GM21723 (cell line): ENCODE data around the gene FOXN3.
"Not testable (repeated sequence)": the region's sequence is repeated elsewhere in the genome, so short reads cannot be mapped to it uniquely, and the experiment has no call there.

ENCODE experiments used
- ATAC-seq: cut with Tn5 transposase; IDR thresholded peaks from one replicate; pipeline ENCODE4 v1.9.1; 2021; ENCODE audit warnings: mild to moderate bottlenecking, moderate library complexity; ENCODE audit not compliant: unreplicated experiment

FOXN3 gene

GRCh38 chr14:89142366-89142765 lies 274.7 kb downstream of the FOXN3 start:
- no peak for ATAC-seq

GRCh38 chr14:89141862-89142261 lies 275.2 kb downstream of the FOXN3 start:
- ATAC-seq: no peak

GRCh38 chr14:89140326-89140725 lies 276.7 kb downstream of the FOXN3 start:
- ATAC-seq: no peak

GRCh38 chr14:89139404-89140247 lies 277.4 kb downstream of the FOXN3 start:
- no peak for ATAC-seq

GRCh38 chr14:89138846-89139245 lies 278.2 kb downstream of the FOXN3 start:
- no peak for ATAC-seq

GRCh38 chr14:89137526-89138163 lies 279.4 kb downstream of the FOXN3 start:
- no peak for ATAC-seq

GRCh38 chr14:89136587-89136986 lies 280.4 kb downstream of the FOXN3 start:
- no peak for ATAC-seq

- ATAC-seq: no peak
Observed at GRCh38 chr14:89134640-89135039, 282.4 kb downstream of the FOXN3 start.

- no peak for ATAC-seq
Observed at GRCh38 chr14:89131004-89131750, 285.9 kb downstream of the FOXN3 start.

- no peak for ATAC-seq
Observed at GRCh38 chr14:89129570-89129969, 287.5 kb downstream of the FOXN3 start.

- no peak for ATAC-seq
Observed at GRCh38 chr14:89128311-89129026, 288.6 kb downstream of the FOXN3 start.

GRCh38 chr14:89126461-89126860 lies 290.6 kb downstream of the FOXN3 start:
- no peak for ATAC-seq

- no peak for ATAC-seq
Observed at GRCh38 chr14:89125216-89125615, 291.8 kb downstream of the FOXN3 start.

GRCh38 chr14:89123851-89124250 lies 293.2 kb downstream of the FOXN3 start:
- no peak for ATAC-seq

GRCh38 chr14:89123215-89123614 lies 293.8 kb downstream of the FOXN3 start:
- ATAC-seq: no peak

GRCh38 chr14:89121968-89122620 lies 294.9 kb downstream of the FOXN3 start:
- no peak for ATAC-seq

GRCh38 chr14:89117012-89117411 lies 300.0 kb downstream of the FOXN3 start:
- no peak for ATAC-seq

- no peak for ATAC-seq
Observed at GRCh38 chr14:89114109-89114508, 302.9 kb downstream of the FOXN3 start.

- no peak for ATAC-seq
Observed at GRCh38 chr14:89112720-89113119, 304.3 kb downstream of the FOXN3 start.

- not testable (repeated sequence) for ATAC-seq
Observed at GRCh38 chr14:89111766-89112543, 305.1 kb downstream of the FOXN3 start.
